GM23338 (cell line): ENCODE results near the gene XRCC4. TPM values are rescaled to one million over a fixed set of nuclear protein-coding genes. Genes with fewer than 3 reads are reported as not detected.

Source experiments
- ATAC-seq: fragments of 200-7000 bp; cut with Tn5 transposase; 3 replicates; pipeline ENCODE4 v1.9.1; 2020
- DNase-seq: peaks from one replicate; pipeline ENCODE4 v3.0.0-alpha.2; 2015; ENCODE audit warnings: low spot score
- H2AFZ ChIP-seq: fragments of 200-600 bp; sonication (generic); 2 replicates; pipeline ENCODE4 v1.8.0; 2016; ENCODE audit warnings: antibody characterized with exemption, mild to moderate bottlenecking, moderate library complexity
- H3F3A ChIP-seq: fragments of 200-600 bp; sonication (generic); replicated peaks from 2 replicates; pipeline ENCODE4 v1.8.0; 2017; ENCODE audit warnings: antibody characterized with exemption, mixed run types, low read depth
- H3K27ac ChIP-seq: fragments of 200-600 bp; sonication (generic); 2 replicates; pipeline ENCODE4 v1.6.1; 2016; ENCODE audit warnings: low read depth
- H3K27me3 ChIP-seq: fragments of 200-600 bp; sonication (generic); 2 replicates; pipeline ENCODE4 v1.8.0; 2016; ENCODE audit warnings: mild to moderate bottlenecking, mixed run types, moderate library complexity; ENCODE audit not compliant: insufficient read depth
- H3K36me3 ChIP-seq: fragments of 200-600 bp; sonication (generic); 2 replicates; pipeline ENCODE4 v1.8.0; 2016; ENCODE audit warnings: mild to moderate bottlenecking; ENCODE audit not compliant: insufficient read depth
- H3K4me1 ChIP-seq: fragments of 200-600 bp; sonication (generic); 2 replicates; pipeline ENCODE4 v1.8.0; 2016; ENCODE audit warnings: mild to moderate bottlenecking, moderate library complexity; ENCODE audit not compliant: insufficient read depth
- H3K4me2 ChIP-seq: fragments of 200-600 bp; sonication (generic); 2 replicates; pipeline ENCODE4 v1.7.1; 2017; ENCODE audit warnings: mixed run types
- H3K4me3 ChIP-seq: fragments of 200-600 bp; sonication (generic); 2 replicates; pipeline ENCODE4 v1.6.1; 2016; ENCODE audit warnings: mixed run types
- H3K79me2 ChIP-seq: fragments of 200-600 bp; sonication (generic); replicated peaks from 2 replicates; pipeline ENCODE4 v1.8.0; 2017; ENCODE audit warnings: mild to moderate bottlenecking; ENCODE audit not compliant: insufficient read depth
- H3K9me2 ChIP-seq: fragments of 200-600 bp; sonication (generic); 2 replicates; pipeline ENCODE4 v1.8.0; 2017; ENCODE audit not compliant: insufficient read depth
- H4K20me1 ChIP-seq: fragments of 200-600 bp; sonication (generic); replicated peaks from 2 replicates; pipeline ENCODE4 v1.8.0; 2017; ENCODE audit warnings: mild to moderate bottlenecking; ENCODE audit not compliant: insufficient read depth
- H3K27ac Mint-ChIP-seq: 2 replicates; pipeline ENCODE4 v1.8.0; 2020; ENCODE audit warnings: inconsistent platforms, mild to moderate bottlenecking, moderate library complexity, mixed read lengths
- H3K27me3 Mint-ChIP-seq: 3 replicates; pipeline ENCODE4 v1.8.0; 2022; ENCODE audit warnings: low read depth, mild to moderate bottlenecking, moderate library complexity, mixed read lengths, inconsistent platforms; ENCODE audit not compliant: insufficient read depth, poor library complexity
- H3K36me3 Mint-ChIP-seq: 3 replicates; pipeline ENCODE4 v1.8.0; 2021; ENCODE audit warnings: low read depth, mild to moderate bottlenecking, inconsistent platforms, moderate library complexity, mixed read lengths
- H3K4me1 Mint-ChIP-seq: 3 replicates; pipeline ENCODE4 v1.8.0; 2020; ENCODE audit warnings: mild to moderate bottlenecking, inconsistent platforms, mixed read lengths
- H3K4me3 Mint-ChIP-seq: 3 replicates; pipeline ENCODE4 v1.8.0; 2021; ENCODE audit warnings: moderate library complexity, mild to moderate bottlenecking, inconsistent platforms, mixed read lengths
- H3K9me3 Mint-ChIP-seq: 3 replicates; pipeline ENCODE4 v1.8.0; 2020; ENCODE audit warnings: moderate library complexity, mild to moderate bottlenecking, inconsistent platforms, mixed read lengths
- CREB1 ChIP-seq: fragments of 250-450 bp; sonication (Bioruptor Pico); IDR thresholded peaks from 2 replicates; pipeline ENCODE4 v1.5.0; 2020; ENCODE audit warnings: low read depth, mild to moderate bottlenecking, moderate library complexity
- ETS1 ChIP-seq: IDR thresholded peaks from 2 replicates; pipeline ENCODE4 v1.6.1; 2016; ENCODE audit warnings: antibody characterized with exemption
- EZH2 ChIP-seq: fragments of 200-600 bp; sonication (generic); IDR thresholded peaks from one replicate; pipeline ENCODE4 v1.8.0; 2017; ENCODE audit warnings: antibody characterized with exemption, mild to moderate bottlenecking, low read depth; ENCODE audit not compliant: unreplicated experiment
- EZH2phosphoT487 ChIP-seq: fragments of 200-600 bp; sonication (generic); IDR thresholded peaks from one replicate; pipeline ENCODE4 v1.8.1; 2018; ENCODE audit warnings: antibody characterized with exemption; ENCODE audit not compliant: unreplicated experiment
- JUNB ChIP-seq: IDR thresholded peaks from one replicate; pipeline ENCODE4 v1.6.1; 2016; ENCODE audit warnings: antibody characterized with exemption; ENCODE audit not compliant: unreplicated experiment
- NANOG ChIP-seq: IDR thresholded peaks from 2 replicates; pipeline ENCODE4 v1.6.1; 2016; ENCODE audit warnings: antibody characterized with exemption, borderline replicate concordance
- POLR2AphosphoS5 ChIP-seq: IDR thresholded peaks from 2 replicates; pipeline ENCODE4 v1.6.1; 2016; ENCODE audit warnings: antibody characterized with exemption, low read depth
- REST ChIP-seq: IDR thresholded peaks from one replicate; pipeline ENCODE4 v1.6.1; 2018; ENCODE audit warnings: antibody characterized with exemption; ENCODE audit not compliant: unreplicated experiment
- STAT1 ChIP-seq: IDR thresholded peaks from one replicate; pipeline ENCODE4 v1.6.1; 2016; ENCODE audit warnings: antibody characterized with exemption; ENCODE audit not compliant: unreplicated experiment
- ZNF114 ChIP-seq: fragments of 250-450 bp; sonication (Bioruptor Pico); IDR thresholded peaks from 2 replicates; pipeline ENCODE4 v1.5.0; 2020; ENCODE audit warnings: mild to moderate bottlenecking, moderate library complexity
- ZNF331 ChIP-seq: fragments of 250-450 bp; sonication (Bioruptor Pico); IDR thresholded peaks from 2 replicates; pipeline ENCODE4 v1.5.0; 2020; ENCODE audit warnings: low read depth, mild to moderate bottlenecking, moderate library complexity
- polyA plus RNA-seq: library from polyadenylated mRNA; unstranded; fragments of >200 nt; fragmentation: Nextera tagmentation; extraction: Ambion mirVana; gene quantifications from 2 replicates; pipeline ENCODE4 v1.2.1, GENCODE V29; 2016
- total RNA-seq: library from RNA; depleted of rRNA; stranded (reverse); fragments of >200 nt; shearing (Covaris generic); gene quantifications from 2 replicates; pipeline ENCODE4 v1.2.3, GENCODE V29; 2014
- TF ChIP-seq, protein P1 (sequence below): fragments of 250-450 bp; sonication (Bioruptor Pico); IDR thresholded peaks from 2 replicates; pipeline ENCODE4 v1.5.0; 2020; ENCODE audit warnings: mild to moderate bottlenecking, moderate library complexity
- TF ChIP-seq, protein P2 (sequence below), 2 experiments: fragments of 200-600 bp in 1 of 2; sonication (generic) in 1 of 2; conservative IDR thresholded peaks; 2 replicates each; pipeline versions ENCODE4 v1.5.1 to v1.6.1; 2016 to 2017; ENCODE audit warnings: antibody characterized with exemption in 2 of 2, low read depth in 2 of 2, mild to moderate bottlenecking in 2 of 2, moderate library complexity in 1 of 2

Gene XRCC4
- total and polyA plus RNA-seq, 2 experiments from 2014 or later = 11.5 to 22.4 TPM

- peak; percentile 11 for DNase-seq
These were observed 143.0 kb downstream of the XRCC4 start for GRCh38 chr5:83220331-83220730.

More at GRCh38 chr5:83220331-83220730, 143.0 kb downstream of the XRCC4 start:
- no peaks in the 10 kb centered on the region for H3K79me2 ChIP-seq
- no peaks in the 10 kb centered on the region for H3F3A ChIP-seq
- H3K27ac Mint-ChIP-seq = no peak overlapping the region
- H3K27ac ChIP-seq = no peak overlapping the region
- peaks cover 12% of the 10 kb centered on the region; the same call in 2 of the 3 replicates for H3K4me1 Mint-ChIP-seq
- no peak overlapping the region for H2AFZ ChIP-seq
- no peak overlapping the region for H3K4me3 Mint-ChIP-seq
- no peaks in the 10 kb centered on the region for H3K9me3 Mint-ChIP-seq
- 0 out of 2 replicates have a peak, but pooled peaks cover 9% of the 10 kb centered on the region for H3K4me1 ChIP-seq
- H3K27me3 Mint-ChIP-seq = no peaks in the 10 kb centered on the region
- no peak for ATAC-seq
- H4K20me1 ChIP-seq = no peaks in the 10 kb centered on the region
- no peak overlapping the region for H3K4me3 ChIP-seq
- no peaks in the 10 kb centered on the region for H3K9me2 ChIP-seq
- H3K27me3 ChIP-seq = no peaks in the 10 kb centered on the region
- H3K4me2 ChIP-seq = no peak overlapping the region
- TF ChIP-seq JUNB = no peak
- TF ChIP-seq, protein P1, sequence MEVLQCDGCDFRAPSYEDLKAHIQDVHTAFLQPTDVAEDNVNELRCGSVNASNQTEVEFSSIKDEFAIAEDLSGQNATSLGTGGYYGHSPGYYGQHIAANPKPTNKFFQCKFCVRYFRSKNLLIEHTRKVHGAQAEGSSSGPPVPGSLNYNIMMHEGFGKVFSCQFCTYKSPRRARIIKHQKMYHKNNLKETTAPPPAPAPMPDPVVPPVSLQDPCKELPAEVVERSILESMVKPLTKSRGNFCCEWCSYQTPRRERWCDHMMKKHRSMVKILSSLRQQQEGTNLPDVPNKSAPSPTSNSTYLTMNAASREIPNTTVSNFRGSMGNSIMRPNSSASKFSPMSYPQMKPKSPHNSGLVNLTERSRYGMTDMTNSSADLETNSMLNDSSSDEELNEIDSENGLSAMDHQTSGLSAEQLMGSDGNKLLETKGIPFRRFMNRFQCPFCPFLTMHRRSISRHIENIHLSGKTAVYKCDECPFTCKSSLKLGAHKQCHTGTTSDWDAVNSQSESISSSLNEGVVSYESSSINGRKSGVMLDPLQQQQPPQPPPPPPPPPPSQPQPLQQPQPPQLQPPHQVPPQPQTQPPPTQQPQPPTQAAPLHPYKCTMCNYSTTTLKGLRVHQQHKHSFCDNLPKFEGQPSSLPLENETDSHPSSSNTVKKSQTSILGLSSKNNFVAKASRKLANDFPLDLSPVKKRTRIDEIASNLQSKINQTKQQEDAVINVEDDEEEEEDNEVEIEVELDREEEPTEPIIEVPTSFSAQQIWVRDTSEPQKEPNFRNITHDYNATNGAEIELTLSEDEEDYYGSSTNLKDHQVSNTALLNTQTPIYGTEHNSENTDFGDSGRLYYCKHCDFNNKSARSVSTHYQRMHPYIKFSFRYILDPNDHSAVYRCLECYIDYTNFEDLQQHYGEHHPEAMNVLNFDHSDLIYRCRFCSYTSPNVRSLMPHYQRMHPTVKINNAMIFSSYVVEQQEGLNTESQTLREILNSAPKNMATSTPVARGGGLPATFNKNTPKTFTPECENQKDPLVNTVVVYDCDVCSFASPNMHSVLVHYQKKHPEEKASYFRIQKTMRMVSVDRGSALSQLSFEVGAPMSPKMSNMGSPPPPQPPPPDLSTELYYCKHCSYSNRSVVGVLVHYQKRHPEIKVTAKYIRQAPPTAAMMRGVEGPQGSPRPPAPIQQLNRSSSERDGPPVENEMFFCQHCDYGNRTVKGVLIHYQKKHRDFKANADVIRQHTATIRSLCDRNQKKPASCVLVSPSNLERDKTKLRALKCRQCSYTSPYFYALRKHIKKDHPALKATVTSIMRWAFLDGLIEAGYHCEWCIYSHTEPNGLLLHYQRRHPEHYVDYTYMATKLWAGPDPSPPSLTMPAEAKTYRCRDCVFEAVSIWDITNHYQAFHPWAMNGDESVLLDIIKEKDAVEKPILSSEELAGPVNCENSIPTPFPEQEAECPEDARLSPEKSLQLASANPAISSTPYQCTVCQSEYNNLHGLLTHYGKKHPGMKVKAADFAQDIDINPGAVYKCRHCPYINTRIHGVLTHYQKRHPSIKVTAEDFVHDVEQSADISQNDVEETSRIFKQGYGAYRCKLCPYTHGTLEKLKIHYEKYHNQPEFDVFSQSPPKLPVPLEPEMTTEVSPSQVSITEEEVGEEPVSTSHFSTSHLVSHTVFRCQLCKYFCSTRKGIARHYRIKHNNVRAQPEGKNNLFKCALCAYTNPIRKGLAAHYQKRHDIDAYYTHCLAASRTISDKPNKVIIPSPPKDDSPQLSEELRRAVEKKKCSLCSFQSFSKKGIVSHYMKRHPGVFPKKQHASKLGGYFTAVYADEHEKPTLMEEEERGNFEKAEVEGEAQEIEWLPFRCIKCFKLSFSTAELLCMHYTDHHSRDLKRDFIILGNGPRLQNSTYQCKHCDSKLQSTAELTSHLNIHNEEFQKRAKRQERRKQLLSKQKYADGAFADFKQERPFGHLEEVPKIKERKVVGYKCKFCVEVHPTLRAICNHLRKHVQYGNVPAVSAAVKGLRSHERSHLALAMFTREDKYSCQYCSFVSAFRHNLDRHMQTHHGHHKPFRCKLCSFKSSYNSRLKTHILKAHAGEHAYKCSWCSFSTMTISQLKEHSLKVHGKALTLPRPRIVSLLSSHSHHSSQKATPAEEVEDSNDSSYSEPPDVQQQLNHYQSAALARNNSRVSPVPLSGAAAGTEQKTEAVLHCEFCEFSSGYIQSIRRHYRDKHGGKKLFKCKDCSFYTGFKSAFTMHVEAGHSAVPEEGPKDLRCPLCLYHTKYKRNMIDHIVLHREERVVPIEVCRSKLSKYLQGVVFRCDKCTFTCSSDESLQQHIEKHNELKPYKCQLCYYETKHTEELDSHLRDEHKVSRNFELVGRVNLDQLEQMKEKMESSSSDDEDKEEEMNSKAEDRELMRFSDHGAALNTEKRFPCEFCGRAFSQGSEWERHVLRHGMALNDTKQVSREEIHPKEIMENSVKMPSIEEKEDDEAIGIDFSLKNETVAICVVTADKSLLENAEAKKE = no peak
- no peak for TF ChIP-seq ZNF114
- no peak for TF ChIP-seq EZH2phosphoT487
- no peak for TF ChIP-seq CREB1 (CRISPR knock-in tag)
- TF ChIP-seq POLR2AphosphoS5 = no peak
- TF ChIP-seq, protein P2, sequence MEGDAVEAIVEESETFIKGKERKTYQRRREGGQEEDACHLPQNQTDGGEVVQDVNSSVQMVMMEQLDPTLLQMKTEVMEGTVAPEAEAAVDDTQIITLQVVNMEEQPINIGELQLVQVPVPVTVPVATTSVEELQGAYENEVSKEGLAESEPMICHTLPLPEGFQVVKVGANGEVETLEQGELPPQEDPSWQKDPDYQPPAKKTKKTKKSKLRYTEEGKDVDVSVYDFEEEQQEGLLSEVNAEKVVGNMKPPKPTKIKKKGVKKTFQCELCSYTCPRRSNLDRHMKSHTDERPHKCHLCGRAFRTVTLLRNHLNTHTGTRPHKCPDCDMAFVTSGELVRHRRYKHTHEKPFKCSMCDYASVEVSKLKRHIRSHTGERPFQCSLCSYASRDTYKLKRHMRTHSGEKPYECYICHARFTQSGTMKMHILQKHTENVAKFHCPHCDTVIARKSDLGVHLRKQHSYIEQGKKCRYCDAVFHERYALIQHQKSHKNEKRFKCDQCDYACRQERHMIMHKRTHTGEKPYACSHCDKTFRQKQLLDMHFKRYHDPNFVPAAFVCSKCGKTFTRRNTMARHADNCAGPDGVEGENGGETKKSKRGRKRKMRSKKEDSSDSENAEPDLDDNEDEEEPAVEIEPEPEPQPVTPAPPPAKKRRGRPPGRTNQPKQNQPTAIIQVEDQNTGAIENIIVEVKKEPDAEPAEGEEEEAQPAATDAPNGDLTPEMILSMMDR (conservative IDR thresholded peaks at IDR 0.05; ENCODE audit: low read depth in 2 of 2) = no peak
- no peak for TF ChIP-seq STAT1
- TF ChIP-seq EZH2 = no peak
- no peak for TF ChIP-seq REST
- TF ChIP-seq ZNF331 (CRISPR knock-in tag) = no peak
- no peak for TF ChIP-seq NANOG
- TF ChIP-seq ETS1 = no peak
- no peaks in the 10 kb centered on the region for H3K36me3 Mint-ChIP-seq
- H3K36me3 ChIP-seq = no peaks in the 10 kb centered on the region
